HCT116 (cell line): ENCODE measurements around the gene CHD8. TPM values are rescaled to one million over a fixed set of nuclear protein-coding genes. Genes with fewer than 3 reads are reported as not detected.

Experiments
- ATAC-seq: fragments of 200-7000 bp; cut with Tn5 transposase; 2 replicates; pipeline ENCODE4 v1.9.1; 2020; ENCODE audit warnings: mild to moderate bottlenecking, moderate library complexity
- BruUV-seq: library from RNA; stranded (reverse); fragments of 400-500 nt; replicated peaks from 2 replicates; lab custom pipeline; 2021; lab: Mats Ljungman, UMichigan
- CTCF ChIA-PET: fragments of 300-600 bp; sonication (Branson Sonifier 250); formaldehyde crosslinking; loops from one replicate; lab custom pipeline; 2021; ENCODE audit warnings: antibody characterized with exemption; lab: Charles Lee
- POLR2A ChIA-PET: fragments of 300-600, 350-600 bp; sonication (Branson Sonifier 250); formaldehyde crosslinking; loops from one replicate; lab custom pipeline; 2021; ENCODE audit warnings: antibody characterized with exemption; lab: Charles Lee
- RAD21 ChIA-PET, 2 experiments: fragments of 300-600 bp; sonication (Branson Sonifier 250); formaldehyde crosslinking; loops; one replicate each; lab custom pipeline; 2023; ENCODE audit warnings: low total read pairs in 2 of 2; ENCODE audit not compliant: uncharacterized antibody in 2 of 2, unreplicated experiment in 2 of 2, low non-redundant PET in 1 of 2; lab: Charles Lee
- DNase-seq: peaks from one replicate; pipeline ENCODE4 v3.0.0-alpha.2; 2010; ENCODE audit warnings: low read depth, low spot score
- H2AFZ ChIP-seq: fragments of 200-600 bp; shearing (Covaris generic), sonication (generic); 2 replicates; pipeline ENCODE4 v1.6.1; 2017; ENCODE audit warnings: low read depth, mixed run types, mixed read lengths, antibody characterized with exemption, low read length; ENCODE audit not compliant: poor library complexity, severe bottlenecking
- H3K27ac ChIP-seq: 2 replicates; pipeline ENCODE4 v1.5.1; 2012; ENCODE audit warnings: low read depth, low read length
- H3K27me3 ChIP-seq: fragments of 200-600 bp; sonication (generic); 2 replicates; pipeline ENCODE4 v1.6.1; 2016; ENCODE audit warnings: mixed run types, low read length, mixed read lengths; ENCODE audit not compliant: insufficient read depth
- H3K36me3 ChIP-seq, 2 experiments: fragments of 200-500 bp in 1 of 2; fragments of 200-600 bp in 1 of 2; sonication (Bioruptor generic) in 1 of 2; sonication (generic) in 1 of 2; 2 replicates each; pipeline versions ENCODE4 v1.5.1 to v1.6.1; 2014 to 2016; ENCODE audit warnings: low read length in 2 of 2, inconsistent platforms in 1 of 2, mixed read lengths in 1 of 2, mixed run types in 1 of 2; ENCODE audit not compliant: insufficient read depth in 2 of 2, control insufficient read depth in 1 of 2
- H3K4me1 ChIP-seq, 2 experiments: fragments of 200-600 bp in 1 of 2; sonication (generic) in 1 of 2; 2 replicates each; pipeline versions ENCODE4 v1.5.1 to v1.6.1; 2012 to 2017; ENCODE audit warnings: low read length in 2 of 2, inconsistent platforms in 1 of 2, mild to moderate bottlenecking in 1 of 2, mixed read lengths in 1 of 2, mixed run types in 1 of 2, moderate library complexity in 1 of 2; ENCODE audit not compliant: insufficient read depth in 2 of 2, control insufficient read depth in 1 of 2
- H3K4me2 ChIP-seq: fragments of 200-600 bp; sonication (generic); 2 replicates; pipeline ENCODE4 v1.6.1; 2017; ENCODE audit warnings: mixed run types, low read length, mixed read lengths
- H3K4me3 ChIP-seq, 2 experiments: fragments of 200-600 bp in 1 of 2; sonication (generic) in 1 of 2; replicated peaks in 1 of 2; 2 replicates each; pipeline ENCODE4 v1.5.1; 2011 to 2016; ENCODE audit warnings: low read length in 2 of 2, control low read depth in 1 of 2, low read depth in 1 of 2, mild to moderate bottlenecking in 1 of 2, mixed read lengths in 1 of 2, mixed run types in 1 of 2
- H3K79me2 ChIP-seq: fragments of 200-600 bp; sonication (generic); 2 replicates; pipeline ENCODE4 v1.6.1; 2017; ENCODE audit warnings: mild to moderate bottlenecking, mixed run types, low read length, moderate library complexity, mixed read lengths; ENCODE audit not compliant: insufficient read depth
- H3K9ac ChIP-seq: fragments of 200-600 bp; sonication (generic); 2 replicates; pipeline ENCODE4 v1.6.1; 2016; ENCODE audit warnings: low read length, mixed read lengths
- H3K9me2 ChIP-seq: fragments of 200-600 bp; sonication (generic), shearing (Covaris generic); 2 replicates; pipeline ENCODE4 v1.6.1; 2017; ENCODE audit warnings: mixed run types, mild to moderate bottlenecking, moderate library complexity; ENCODE audit not compliant: insufficient read depth
- H3K9me3 ChIP-seq, 2 experiments: fragments of 200-500 bp in 1 of 2; fragments of 200-600 bp in 1 of 2; sonication (Bioruptor generic) in 1 of 2; sonication (generic) in 1 of 2; 2 replicates each; pipeline ENCODE4 v1.6.1; 2014 to 2017; ENCODE audit warnings: low read length in 2 of 2, mixed read lengths in 2 of 2, inconsistent platforms in 1 of 2, low read depth in 1 of 2, mild to moderate bottlenecking in 1 of 2, mixed run types in 1 of 2, moderate library complexity in 1 of 2; ENCODE audit not compliant: control insufficient read depth in 1 of 2, insufficient read depth in 1 of 2
- H4K20me1 ChIP-seq: fragments of 200-600 bp; sonication (generic), shearing (Covaris generic); 2 replicates; pipeline ENCODE4 v1.6.1; 2017; ENCODE audit warnings: mixed run types, mild to moderate bottlenecking, moderate library complexity; ENCODE audit not compliant: insufficient read depth
- CEBPB ChIP-seq: IDR thresholded peaks from 2 replicates; pipeline ENCODE4 v1.6.1; 2012; ENCODE audit warnings: low read depth
- CTCF ChIP-seq, 3 experiments: fragments of 200-600 bp in 1 of 3; sonication (generic) in 1 of 3; IDR thresholded peaks in 2 of 3; conservative IDR thresholded peaks in 1 of 3; 2 replicates each; pipeline ENCODE4 v1.5.1; 2012 to 2017; ENCODE audit warnings: low read depth in 2 of 3, low read length in 2 of 3, antibody characterized with exemption in 1 of 3, borderline replicate concordance in 1 of 3, control low read depth in 1 of 3, mild to moderate bottlenecking in 1 of 3, mixed read lengths in 1 of 3, mixed run types in 1 of 3, moderate library complexity in 1 of 3; ENCODE audit not compliant: insufficient read depth in 1 of 3
- EGR1 ChIP-seq: IDR thresholded peaks from 2 replicates; pipeline ENCODE4 v1.6.1; 2012; ENCODE audit warnings: low read depth
- ELF1 ChIP-seq: IDR thresholded peaks from 2 replicates; pipeline ENCODE4 v1.6.1; 2012; ENCODE audit warnings: low read depth, borderline replicate concordance
- EZH2 ChIP-seq: fragments of 200-600 bp; sonication (generic); IDR thresholded peaks from 2 replicates; pipeline ENCODE4 v1.6.1; 2017; ENCODE audit warnings: antibody characterized with exemption, mixed run types
- EZH2phosphoT487 ChIP-seq: fragments of 200-600 bp; IDR thresholded peaks from 2 replicates; pipeline ENCODE4 v1.6.1; 2018; ENCODE audit warnings: antibody characterized with exemption, borderline replicate concordance
- POLR2AphosphoS5 ChIP-seq: IDR thresholded peaks from 2 replicates; pipeline ENCODE4 v1.6.1; 2011; ENCODE audit warnings: mild to moderate bottlenecking, low read depth, low read length, moderate library complexity
- REST ChIP-seq: IDR thresholded peaks from 2 replicates; pipeline ENCODE4 v1.6.1; 2012; ENCODE audit warnings: low read depth
- SIN3A ChIP-seq: IDR thresholded peaks from 2 replicates; pipeline ENCODE4 v1.6.1; 2012; ENCODE audit warnings: low read depth
- SP1 ChIP-seq: IDR thresholded peaks from 2 replicates; pipeline ENCODE4 v1.6.1; 2012; ENCODE audit warnings: low read depth
- TCF7L2 ChIP-seq: IDR thresholded peaks from 2 replicates; pipeline ENCODE4 v1.7.0; 2011; ENCODE audit warnings: borderline replicate concordance, inconsistent platforms; ENCODE audit not compliant: insufficient read depth, insufficient read length; ENCODE audit errors: extremely low read depth
- intact Hi-C: fragments of 100-400 bp; cut with micrococcal nuclease; formaldehyde crosslinking; loops from 2 replicates; pipeline ENCODE4 v1.10.0; 2022
- total RNA-seq: library from RNA; stranded (reverse); gene quantifications from one replicate; pipeline ENCODE4 v1.2.1, GENCODE V29; 2021; ENCODE audit not compliant: unreplicated experiment
- TF ChIP-seq, protein P1 (sequence below): IDR thresholded peaks from 2 replicates; pipeline ENCODE4 v1.6.1; 2012

Gene CHD8
- total RNA-seq, 1 experiment from 2014 or later: 46.8 TPM

- H3K4me3 ChIP-seq: no peak overlapping the region
- RAD21 ChIA-PET: no interaction called here
- CTCF ChIA-PET: no interaction called here
- no peaks in the 10 kb centered on the region for H3K9me3 ChIP-seq
- no peak overlapping the region for H3K27ac ChIP-seq
- no TSS peak for BruUV-seq
- H2AFZ ChIP-seq: no peak overlapping the region
- H3K9me2 ChIP-seq: no peaks in the 10 kb centered on the region
- TF ChIP-seq REST: no peak
- TF ChIP-seq SIN3A: no peak
- H3K36me3 ChIP-seq: peaks cover 48 to 56% of the 10 kb centered on the region in 2 experiments
- POLR2A ChIA-PET: no interaction called here
- no peak overlapping the region for H3K9ac ChIP-seq
- DNase-seq (no peak), ATAC-seq (no peak)
- H4K20me1 ChIP-seq: no peaks in the 10 kb centered on the region; the same call in 1 of the 2 replicates
- intact Hi-C loops: no loop called here
- H3K4me1 ChIP-seq: no peaks in the 10 kb centered on the region
- no peak overlapping the region for H3K4me2 ChIP-seq
- no peaks in the 10 kb centered on the region for H3K27me3 ChIP-seq
- peaks cover 19% of the 10 kb centered on the region; the same call in 1 of the 2 replicates for H3K79me2 ChIP-seq
Observed at GRCh38 chr14:21496453-21496852, 40.5 kb upstream of the CHD8 start.

DNA sequence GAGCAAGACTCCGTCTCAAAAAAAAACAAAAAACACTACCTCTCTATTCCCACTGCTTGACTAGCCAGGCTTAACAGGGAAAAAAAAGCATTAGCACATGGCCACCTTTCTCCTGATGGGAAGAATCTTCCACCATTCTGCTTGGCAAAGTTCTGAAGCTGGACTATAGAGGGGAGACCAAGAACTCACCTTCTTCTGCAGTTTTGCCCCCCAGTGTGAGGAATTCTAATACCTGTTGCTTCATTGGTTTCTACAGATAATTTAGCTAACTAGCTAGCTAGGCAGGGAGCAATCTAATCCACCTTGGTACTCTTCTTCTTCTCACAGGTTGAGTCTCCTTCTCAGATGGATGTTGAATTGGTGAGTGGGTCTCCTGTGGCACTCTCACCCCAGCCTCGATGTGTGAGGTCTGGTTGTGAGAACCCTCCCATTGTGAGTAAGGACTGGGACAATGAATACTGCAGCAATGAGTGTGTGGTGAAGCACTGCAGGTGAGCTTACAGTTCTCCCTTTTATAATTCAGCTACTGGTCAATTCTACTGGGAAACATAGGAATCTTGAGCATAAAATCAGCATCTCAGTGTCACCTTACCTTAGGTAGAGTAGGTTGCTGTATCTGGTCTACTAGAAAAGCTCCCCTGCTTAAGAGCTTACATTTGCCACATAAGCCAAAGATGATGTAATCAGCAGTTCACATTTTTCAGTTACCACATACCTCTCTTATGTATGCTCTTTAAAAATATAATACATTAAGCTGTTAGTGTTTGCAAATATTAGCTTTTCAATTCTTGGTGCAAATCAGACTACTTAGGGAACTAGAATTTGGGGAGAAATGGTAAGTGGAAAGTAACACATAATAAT is 39.2 kb upstream of the CHD8 start:
- no peak for TF ChIP-seq TCF7L2
- no peak for TF ChIP-seq EZH2
- no peak for TF ChIP-seq EGR1
- TF ChIP-seq POLR2AphosphoS5: no peak
- no peak for TF ChIP-seq CTCF (IDR thresholded peaks at IDR 0.05 in 2 of 3, conservative IDR thresholded peaks at IDR 0.05 in 1 of 3; ENCODE audit: borderline replicate concordance in 1 of 3, insufficient read depth in 1 of 3, low read depth in 2 of 3, low read length in 2 of 3)
- TF ChIP-seq ELF1: no peak
- TF ChIP-seq SP1: no peak
- TF ChIP-seq CEBPB: no peak
- TF ChIP-seq EZH2phosphoT487: no peak
- TF ChIP-seq, protein P1, sequence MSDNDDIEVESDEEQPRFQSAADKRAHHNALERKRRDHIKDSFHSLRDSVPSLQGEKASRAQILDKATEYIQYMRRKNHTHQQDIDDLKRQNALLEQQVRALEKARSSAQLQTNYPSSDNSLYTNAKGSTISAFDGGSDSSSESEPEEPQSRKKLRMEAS: no peak
- no peak for TF ChIP-seq SIN3A
- DNase-seq (no peak), ATAC-seq (no peak)
- no TSS peak for BruUV-seq
- no peaks in the 10 kb centered on the region for H3K9me2 ChIP-seq
- RAD21 ChIA-PET: interaction anchor here in 1 of 2 experiments (0.6 kb wide), 1 partner anchor 276 kb away, joined by 4 read pairs; no protein-coding TSS in a partner anchor
- H4K20me1 ChIP-seq: no peaks in the 10 kb centered on the region; the same call in 1 of the 2 replicates
- H3K36me3 ChIP-seq: peaks cover 40 to 44% of the 10 kb centered on the region in 2 experiments
- no peak overlapping the region for H3K4me3 ChIP-seq
- H3K4me2 ChIP-seq: no peak overlapping the region
- intact Hi-C loops: no loop called here
- no peaks in the 10 kb centered on the region for H3K4me1 ChIP-seq
- no peak overlapping the region for H3K9ac ChIP-seq
- POLR2A ChIA-PET: interaction anchor here (0.7 kb wide), 1 partner anchor 8 kb away, joined by 3 read pairs; no protein-coding TSS in a partner anchor
- no peaks in the 10 kb centered on the region for H3K27me3 ChIP-seq
- no peak overlapping the region for H2AFZ ChIP-seq
- H3K9me3 ChIP-seq: no peaks in the 10 kb centered on the region
- CTCF ChIA-PET: interaction anchor here (0.6 to 1.4 kb wide), 3 partner anchors 16 to 524 kb away, joined by 3 read pairs; partner anchors contain the start of gene METTL3
- H3K79me2 ChIP-seq: peaks cover 6% of the 10 kb centered on the region; the same call in 1 of the 2 replicates
- no peak overlapping the region for H3K27ac ChIP-seq
